ENCODE results near the gene DMXL1. TPM values are rescaled to one million over a fixed set of nuclear protein-coding genes. Genes with fewer than 3 reads are reported as not detected.
"Not testable (repeated sequence)": the region's sequence is repeated elsewhere in the genome, so short reads cannot be mapped to it uniquely, and the experiment has no call there.

DMXL1 gene
- total RNA-seq, 2 experiments from 2014 or later: 31.5 to 33.0 TPM

- Mint-ChIP-seq H3K9me3 (no peaks in the 10 kb centered on the region), H3K27ac (no peak overlapping the region), H3K4me1 (no peaks in the 10 kb centered on the region), H3K36me3 (ENCODE audit: low read depth) (peaks cover 24% of the 10 kb centered on the region), H3K4me3 (no peak overlapping the region), H3K27me3 (no peaks in the 10 kb centered on the region)
- DNase-seq: no peak
- CTCF ChIA-PET: no interaction called here
- POLR2A ChIA-PET: no interaction called here
These were observed 141.1 kb downstream of the DMXL1 start for GRCh38 chr5:119212026-119212425.

- CTCF ChIA-PET: no interaction called here
- Mint-ChIP-seq H3K9me3 (no peaks in the 10 kb centered on the region), H3K36me3 (ENCODE audit: low read depth) (peaks cover 24% of the 10 kb centered on the region), H3K27me3 (no peaks in the 10 kb centered on the region), H3K4me1 (no peaks in the 10 kb centered on the region), H3K4me3 (no peak overlapping the region), H3K27ac (no peak overlapping the region)
- no peak for DNase-seq
- POLR2A ChIA-PET: no interaction called here
These were observed 141.8 kb downstream of the DMXL1 start for GRCh38 chr5:119212676-119213075.

GRCh38 chr5:119217183-119217582, 146.3 kb downstream of the DMXL1 start:
- DNase-seq: no peak
- no peaks in the 10 kb centered on the region for H3K4me1 Mint-ChIP-seq
- H3K4me3 Mint-ChIP-seq: no peak overlapping the region
- no peak overlapping the region for H3K27ac Mint-ChIP-seq
- POLR2A ChIA-PET: no interaction called here
- H3K27me3 Mint-ChIP-seq: no peaks in the 10 kb centered on the region
- H3K36me3 Mint-ChIP-seq (ENCODE audit: low read depth): peaks cover 16% of the 10 kb centered on the region
- H3K9me3 Mint-ChIP-seq: no peaks in the 10 kb centered on the region
- CTCF ChIA-PET: no interaction called here

GRCh38 chr5:119218830-119219782, 148.2 kb downstream of the DMXL1 start:
- H3K9me3 Mint-ChIP-seq: no peaks in the 10 kb centered on the region

GRCh38 chr5:119220576-119221197, 149.8 kb downstream of the DMXL1 start:
- POLR2A ChIA-PET: no interaction called here
- Mint-ChIP-seq H3K9me3 (no peaks in the 10 kb centered on the region), H3K36me3 (ENCODE audit: low read depth) (peaks cover 11% of the 10 kb centered on the region), H3K27ac (no peak overlapping the region), H3K27me3 (no peaks in the 10 kb centered on the region), H3K4me3 (no peak overlapping the region), H3K4me1 (no peaks in the 10 kb centered on the region)
- DNase-seq: no peak
- CTCF ChIA-PET: interaction anchor here (0.9 kb wide), 1 partner anchor 191 kb away, joined by 3 read pairs; no protein-coding TSS in a partner anchor

More at GRCh38 chr5:119218830-119219782, 148.2 kb downstream of the DMXL1 start:
- Mint-ChIP-seq H3K27ac (no peak overlapping the region), H3K4me3 (no peak overlapping the region), H3K27me3 (no peaks in the 10 kb centered on the region), H3K36me3 (ENCODE audit: low read depth) (peaks cover 11% of the 10 kb centered on the region), H3K4me1 (no peaks in the 10 kb centered on the region)
- ChIA-PET CTCF (no interaction called here), POLR2A (no interaction called here)
- DNase-seq: no peak

GRCh38 chr5:119221330-119221729, 150.4 kb downstream of the DMXL1 start:
- peaks cover 11% of the 10 kb centered on the region for H3K36me3 Mint-ChIP-seq (ENCODE audit: low read depth)
- DNase-seq: no peak
- no peaks in the 10 kb centered on the region for H3K9me3 Mint-ChIP-seq
- ChIA-PET POLR2A (no interaction called here), CTCF (no interaction called here)
- no peak overlapping the region for H3K27ac Mint-ChIP-seq
- no peaks in the 10 kb centered on the region for H3K27me3 Mint-ChIP-seq
- no peaks in the 10 kb centered on the region for H3K4me1 Mint-ChIP-seq
- no peak overlapping the region for H3K4me3 Mint-ChIP-seq

GRCh38 chr5:119229950-119230349, 159.1 kb downstream of the DMXL1 start:
- H3K4me3 Mint-ChIP-seq: no peak overlapping the region

GRCh38 chr5:119238265-119239118, 167.6 kb downstream of the DMXL1 start:
- Mint-ChIP-seq H3K27ac (no peak overlapping the region), H3K4me1 (peaks cover 4% of the 10 kb centered on the region), H3K36me3 (ENCODE audit: low read depth) (peaks cover 14% of the 10 kb centered on the region), H3K9me3 (no peaks in the 10 kb centered on the region), H3K27me3 (no peaks in the 10 kb centered on the region), H3K4me3 (no peak overlapping the region)
- ChIA-PET CTCF (interaction anchor here (0.9 to 1.3 kb wide), 3 partner anchors 30 to 250 kb away, joined by 3 to 5 read pairs (median 4); partner anchors contain the start of gene DTWD2), POLR2A (interaction anchor here (1.2 kb wide), 1 partner anchor 12 kb away, joined by 3 read pairs; no protein-coding TSS in a partner anchor)
- DNase-seq: no peak

More at GRCh38 chr5:119229950-119230349, 159.1 kb downstream of the DMXL1 start:
- H3K27ac Mint-ChIP-seq: no peak overlapping the region
- H3K4me1 Mint-ChIP-seq: no peaks in the 10 kb centered on the region
- POLR2A ChIA-PET: no interaction called here
- CTCF ChIA-PET: interaction anchor here (1.0 kb wide), 1 partner anchor 181 kb away, joined by 3 read pairs; no protein-coding TSS in a partner anchor
- no peaks in the 10 kb centered on the region for H3K9me3 Mint-ChIP-seq
- peaks cover 17% of the 10 kb centered on the region for H3K36me3 Mint-ChIP-seq (ENCODE audit: low read depth)
- no peaks in the 10 kb centered on the region for H3K27me3 Mint-ChIP-seq
- no peak for DNase-seq

GRCh38 chr5:119239119-119239417, 168.2 kb downstream of the DMXL1 start:
- no peaks in the 10 kb centered on the region for H3K27me3 Mint-ChIP-seq
- H3K4me1 Mint-ChIP-seq: peaks cover 4% of the 10 kb centered on the region
- no peaks in the 10 kb centered on the region for H3K9me3 Mint-ChIP-seq
- CTCF ChIA-PET: interaction anchor here (0.9 to 1.3 kb wide), 3 partner anchors 29 to 251 kb away, joined by 3 to 5 read pairs (median 4); partner anchors contain the start of gene DTWD2
- DNase-seq: no peak
- POLR2A ChIA-PET: interaction anchor here (1.2 kb wide), 1 partner anchor 13 kb away, joined by 3 read pairs; no protein-coding TSS in a partner anchor
- peaks cover 13% of the 10 kb centered on the region for H3K36me3 Mint-ChIP-seq (ENCODE audit: low read depth)
- no peak overlapping the region for H3K27ac Mint-ChIP-seq
- no peak overlapping the region for H3K4me3 Mint-ChIP-seq

- H3K4me3 Mint-ChIP-seq; H3K27ac Mint-ChIP-seq; DNase-seq; H3K9me3 Mint-ChIP-seq; H3K27me3 Mint-ChIP-seq; H3K4me1 Mint-ChIP-seq; H3K36me3 Mint-ChIP-seq (ENCODE audit: low read depth); POLR2A ChIA-PET: not testable (repeated sequence)
- CTCF ChIA-PET: interaction anchor here (0.9 to 1.3 kb wide), 3 partner anchors 28 to 252 kb away, joined by 3 to 5 read pairs (median 4); partner anchors contain the start of gene DTWD2
These were observed 168.9 kb downstream of the DMXL1 start for GRCh38 chr5:119239826-119240225.

GRCh38 chr5:119243888-119244287, 173.0 kb downstream of the DMXL1 start:
- Mint-ChIP-seq H3K9me3 (no peaks in the 10 kb centered on the region), H3K4me1 (no peaks in the 10 kb centered on the region), H3K27ac (no peak overlapping the region), H3K36me3 (ENCODE audit: low read depth) (no peaks in the 10 kb centered on the region), H3K4me3 (no peak overlapping the region), H3K27me3 (no peaks in the 10 kb centered on the region)
- POLR2A ChIA-PET: no interaction called here
- CTCF ChIA-PET: no interaction called here
- no peak for DNase-seq

- Mint-ChIP-seq H3K27me3 (no peaks in the 10 kb centered on the region), H3K36me3 (ENCODE audit: low read depth) (peaks cover 17% of the 10 kb centered on the region), H3K4me1 (peaks cover 2% of the 10 kb centered on the region), H3K4me3 (no peak overlapping the region), H3K9me3 (peaks cover 4% of the 10 kb centered on the region), H3K27ac (no peak overlapping the region)
- ChIA-PET POLR2A (no interaction called here), CTCF (interaction anchor here (1.0 kb wide), 1 partner anchor 176 kb away, joined by 3 read pairs; no protein-coding TSS in a partner anchor)
- no peak for DNase-seq
These were observed 180.3 kb downstream of the DMXL1 start for GRCh38 chr5:119250946-119251901.

Measured in activated CD4-positive, alpha-beta memory T cell treated with anti-CD3 and anti-CD28 coated beads, Interleukin-2, amount 10 ng/mL, durations not matched to agents 7 days and 5 days (primary cell).